ENCODE data around the gene ADAMTSL5. TPM values are rescaled to one million over a fixed set of nuclear protein-coding genes. Genes with fewer than 3 reads are reported as not detected.

ADAMTSL5 gene
- total and polyA plus RNA-seq, 7 donors: 0.71 to 5.8 (median 1.7) TPM; not detected in 1

DNA sequence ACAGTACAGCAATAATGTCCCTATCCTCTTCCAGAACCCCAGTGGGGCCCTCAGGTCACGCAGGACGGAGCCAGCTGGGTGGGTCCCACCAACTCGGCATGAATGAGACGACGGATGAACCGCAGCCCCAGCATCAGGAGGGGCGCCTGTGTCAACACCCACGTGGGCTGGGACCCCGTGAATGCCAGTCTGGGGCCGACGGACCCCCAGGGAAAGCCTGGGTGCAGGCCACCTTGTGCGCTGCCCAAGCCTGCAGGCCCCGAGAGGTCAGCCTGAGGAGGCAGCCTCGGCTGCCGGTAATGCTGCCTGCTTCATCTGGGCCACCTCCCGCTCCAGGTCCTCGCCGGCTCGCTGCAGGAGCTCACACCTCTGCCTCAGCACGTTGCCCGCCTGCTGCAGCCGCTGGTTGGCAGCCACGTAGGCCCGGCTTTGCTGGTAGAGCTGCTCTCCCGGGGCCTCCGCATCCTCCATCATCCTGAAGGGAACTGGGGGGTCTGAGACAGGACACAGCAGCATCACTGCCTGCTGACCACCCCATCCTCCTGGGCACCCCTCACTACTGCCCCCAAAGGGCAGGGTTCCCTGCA is 38.0 kb downstream of the ADAMTSL5 start:
- Histone ChIP-seq H3K9me3 (no peaks in the 10 kb centered on the region), H3K4me3 (no peak overlapping the region), H3K27me3 (peaks cover 28 to 65% (median 48%) of the 10 kb centered on the region in 3 donors), H3K36me3 (peaks cover 0 to 19% (median 0%) of the 10 kb centered on the region in 4 donors), H3K27ac (no peak overlapping the region), H3K4me1 (peaks cover 0 to 45% (median 37%) of the 10 kb centered on the region in 4 donors)
- intact Hi-C loops (cut with DNase I): no loop called here
- 92 to 94% methylated on average over 26 of the region's 26 CpGs for WGBS, 2 donors
- TF ChIP-seq POLR2A (IDR thresholded peaks at IDR 0.05): no peak
- TF ChIP-seq POLR2AphosphoS5 (IDR thresholded peaks at IDR 0.05): no peak
- TF ChIP-seq EP300 (IDR thresholded peaks at IDR 0.05): no peak
- TF ChIP-seq, protein P1, sequence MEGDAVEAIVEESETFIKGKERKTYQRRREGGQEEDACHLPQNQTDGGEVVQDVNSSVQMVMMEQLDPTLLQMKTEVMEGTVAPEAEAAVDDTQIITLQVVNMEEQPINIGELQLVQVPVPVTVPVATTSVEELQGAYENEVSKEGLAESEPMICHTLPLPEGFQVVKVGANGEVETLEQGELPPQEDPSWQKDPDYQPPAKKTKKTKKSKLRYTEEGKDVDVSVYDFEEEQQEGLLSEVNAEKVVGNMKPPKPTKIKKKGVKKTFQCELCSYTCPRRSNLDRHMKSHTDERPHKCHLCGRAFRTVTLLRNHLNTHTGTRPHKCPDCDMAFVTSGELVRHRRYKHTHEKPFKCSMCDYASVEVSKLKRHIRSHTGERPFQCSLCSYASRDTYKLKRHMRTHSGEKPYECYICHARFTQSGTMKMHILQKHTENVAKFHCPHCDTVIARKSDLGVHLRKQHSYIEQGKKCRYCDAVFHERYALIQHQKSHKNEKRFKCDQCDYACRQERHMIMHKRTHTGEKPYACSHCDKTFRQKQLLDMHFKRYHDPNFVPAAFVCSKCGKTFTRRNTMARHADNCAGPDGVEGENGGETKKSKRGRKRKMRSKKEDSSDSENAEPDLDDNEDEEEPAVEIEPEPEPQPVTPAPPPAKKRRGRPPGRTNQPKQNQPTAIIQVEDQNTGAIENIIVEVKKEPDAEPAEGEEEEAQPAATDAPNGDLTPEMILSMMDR (IDR thresholded peaks at IDR 0.05): no peak
- no peak for DNase-seq

DNA sequence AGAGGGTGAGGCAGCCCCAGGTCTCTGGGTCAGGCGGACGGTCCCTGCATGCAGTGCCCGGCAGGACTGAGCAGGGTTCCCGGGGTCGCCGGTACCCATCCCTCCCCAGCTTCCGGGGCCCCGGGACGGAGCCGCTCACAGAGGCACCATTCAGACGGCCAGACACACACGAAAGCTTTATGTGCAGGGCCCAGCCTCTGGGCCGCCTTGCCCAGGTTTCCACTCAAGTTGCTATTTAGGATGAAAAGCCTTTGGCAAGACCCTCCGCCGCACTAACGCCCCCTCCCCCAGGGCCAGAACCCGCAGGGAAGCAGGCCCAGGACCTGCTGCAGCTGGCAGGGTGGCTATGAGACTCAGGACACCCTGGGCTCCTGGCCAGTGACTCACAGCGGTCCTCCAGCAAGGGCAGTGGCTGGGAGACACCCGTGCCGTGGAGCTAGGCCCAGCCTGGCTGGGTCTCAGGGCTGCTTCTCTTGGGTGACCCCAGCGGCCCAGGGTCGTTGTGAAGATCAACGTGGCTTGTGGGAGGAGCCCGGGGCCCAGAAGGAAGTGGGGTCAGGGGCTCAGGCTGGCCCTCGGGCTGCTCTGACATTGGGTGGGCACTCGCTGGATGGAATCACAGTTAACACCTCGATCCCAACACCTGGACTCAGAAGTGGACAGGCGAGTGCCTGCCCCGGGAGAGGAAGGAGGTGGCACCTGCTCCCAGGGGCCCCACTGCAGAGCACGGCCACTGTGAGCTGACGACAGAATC is 38.6 kb downstream of the ADAMTSL5 start:
- no peaks in the 10 kb centered on the region for H3K9me3 ChIP-seq
- intact Hi-C loops (cut with DNase I): no loop called here
- H3K27ac ChIP-seq: no peak overlapping the region
- peaks cover 35 to 71% (median 51%) of the 10 kb centered on the region in 3 donors for H3K27me3 ChIP-seq
- no peak for DNase-seq
- peaks cover 0 to 43% (median 40%) of the 10 kb centered on the region in 4 donors for H3K4me1 ChIP-seq
- H3K36me3 ChIP-seq: peaks cover 0 to 19% (median 0%) of the 10 kb centered on the region in 4 donors
- 85 to 87% methylated on average over 31 of the region's 31 CpGs for WGBS, 2 donors
- TF ChIP-seq, protein P1 (IDR thresholded peaks at IDR 0.05): no peak
- no peak for TF ChIP-seq POLR2AphosphoS5 (IDR thresholded peaks at IDR 0.05)
- no peak for TF ChIP-seq EP300 (IDR thresholded peaks at IDR 0.05)
- H3K4me3 ChIP-seq: no peak overlapping the region

DNA sequence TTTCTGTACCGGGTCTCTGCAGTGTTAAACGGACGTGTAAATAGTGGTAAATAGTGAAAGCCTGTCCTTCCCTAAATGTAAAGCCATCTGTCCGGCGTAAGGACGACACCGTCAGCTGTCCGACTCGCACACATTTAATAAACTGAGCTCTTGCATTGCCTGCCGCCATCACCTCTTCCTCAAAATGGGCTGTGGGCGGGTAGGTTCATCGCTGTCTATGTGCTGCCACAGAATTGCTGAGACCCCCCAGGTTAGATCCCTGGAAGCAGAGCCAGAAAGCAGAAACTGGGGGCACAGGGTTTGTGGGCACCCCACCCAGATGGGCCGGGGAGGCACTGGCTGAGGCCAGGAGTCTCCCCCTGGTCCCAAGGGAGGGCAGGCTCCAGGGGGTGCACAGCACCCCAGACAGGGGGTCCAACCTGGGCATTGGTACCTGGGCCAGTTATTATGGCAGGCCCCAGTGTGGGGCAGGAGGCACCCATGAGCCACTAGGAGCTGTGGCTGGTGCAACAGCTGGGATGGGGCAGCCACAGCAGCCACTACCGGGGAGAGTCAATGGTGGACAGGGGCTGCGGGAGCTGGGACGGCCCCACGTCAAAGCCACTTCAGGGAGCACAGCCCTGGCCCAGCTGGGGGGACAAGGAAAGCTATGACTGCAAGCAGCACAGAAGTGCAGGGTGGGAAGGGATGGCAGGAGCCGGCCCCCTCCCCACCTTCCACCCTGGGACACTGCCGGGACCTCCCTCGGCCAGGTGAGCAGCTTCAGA is 39.6 kb downstream of the ADAMTSL5 start:
- peaks cover 0 to 46% (median 45%) of the 10 kb centered on the region in 4 donors for H3K4me1 ChIP-seq
- no peak for DNase-seq
- peaks cover 0 to 19% (median 0%) of the 10 kb centered on the region in 4 donors for H3K36me3 ChIP-seq
- no peak overlapping the region for H3K4me3 ChIP-seq
- H3K9me3 ChIP-seq: no peaks in the 10 kb centered on the region
- no peak overlapping the region for H3K27ac ChIP-seq
- intact Hi-C loops (cut with DNase I): no loop called here
- peaks cover 44 to 80% (median 59%) of the 10 kb centered on the region in 3 donors for H3K27me3 ChIP-seq
- WGBS, 2 donors: 69 to 78% methylated on average over 20 of the region's 20 CpGs
- TF ChIP-seq EP300 (IDR thresholded peaks at IDR 0.05) (no peak), POLR2A (IDR thresholded peaks at IDR 0.05) (no peak), POLR2AphosphoS5 (IDR thresholded peaks at IDR 0.05) (no peak)
- TF ChIP-seq, protein P1 (IDR thresholded peaks at IDR 0.05): no peak

DNA sequence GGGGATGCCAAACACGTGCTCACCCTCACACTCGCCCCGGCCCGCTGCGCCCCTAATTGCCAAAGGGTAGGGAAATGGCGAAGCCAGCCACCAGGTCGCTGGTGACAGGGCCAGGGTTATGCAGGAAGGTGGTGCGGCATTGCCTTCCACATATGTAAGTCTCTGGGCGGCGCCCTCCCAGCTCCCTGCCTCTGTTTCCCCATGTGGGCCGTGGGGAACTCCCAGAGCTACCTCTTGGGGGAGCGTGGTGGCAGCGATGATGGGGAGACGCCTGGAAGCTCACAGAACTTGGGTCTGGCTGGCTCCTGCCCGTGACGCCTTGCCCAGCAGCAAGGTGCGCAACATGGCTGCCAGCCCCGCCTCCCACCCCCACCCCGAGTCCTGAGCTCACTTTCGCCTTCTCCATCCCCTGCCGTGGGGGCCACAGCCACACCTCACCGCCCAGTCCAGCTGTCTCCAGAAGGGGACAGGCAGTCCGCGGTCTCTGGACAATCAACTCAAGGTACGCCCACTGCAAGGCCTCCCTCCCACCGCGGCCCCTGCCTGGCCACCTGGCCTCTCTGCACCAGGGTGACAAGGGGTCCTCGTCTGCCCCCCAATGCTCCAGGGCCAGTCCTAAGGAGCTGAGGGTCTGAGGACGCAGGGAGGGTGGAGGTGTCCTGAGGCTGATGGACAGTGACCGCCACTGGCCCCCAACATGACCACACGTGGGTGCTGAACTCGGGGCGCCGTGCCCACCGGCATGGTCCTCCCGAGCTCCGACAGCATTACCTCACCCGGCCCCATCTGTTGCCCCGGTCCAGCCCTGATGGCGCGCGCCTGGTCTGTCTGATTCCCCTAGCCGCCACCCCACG is 40.4 kb downstream of the ADAMTSL5 start:
- intact Hi-C loops (cut with DNase I): no loop called here
- H3K4me3 ChIP-seq: no peak overlapping the region
- H3K27me3 ChIP-seq: peaks cover 52 to 89% (median 68%) of the 10 kb centered on the region in 3 donors
- peaks cover 0 to 19% (median 0%) of the 10 kb centered on the region in 4 donors for H3K36me3 ChIP-seq
- no peak for TF ChIP-seq EP300 (IDR thresholded peaks at IDR 0.05)
- TF ChIP-seq, protein P1 (IDR thresholded peaks at IDR 0.05): no peak
- TF ChIP-seq POLR2AphosphoS5 (IDR thresholded peaks at IDR 0.05): no peak
- no peak for TF ChIP-seq POLR2A (IDR thresholded peaks at IDR 0.05)
- 48 to 57% methylated on average over 44 of the region's 44 CpGs for WGBS, 2 donors
- no peak for DNase-seq
- no peaks in the 10 kb centered on the region for H3K9me3 ChIP-seq
- no peak overlapping the region for H3K27ac ChIP-seq
- H3K4me1 ChIP-seq: peaks cover 0 to 46% (median 46%) of the 10 kb centered on the region in 4 donors

Data from sigmoid colon (tissue), 7 donors.